ENCODE results near the gene ZSCAN23.

DNA sequence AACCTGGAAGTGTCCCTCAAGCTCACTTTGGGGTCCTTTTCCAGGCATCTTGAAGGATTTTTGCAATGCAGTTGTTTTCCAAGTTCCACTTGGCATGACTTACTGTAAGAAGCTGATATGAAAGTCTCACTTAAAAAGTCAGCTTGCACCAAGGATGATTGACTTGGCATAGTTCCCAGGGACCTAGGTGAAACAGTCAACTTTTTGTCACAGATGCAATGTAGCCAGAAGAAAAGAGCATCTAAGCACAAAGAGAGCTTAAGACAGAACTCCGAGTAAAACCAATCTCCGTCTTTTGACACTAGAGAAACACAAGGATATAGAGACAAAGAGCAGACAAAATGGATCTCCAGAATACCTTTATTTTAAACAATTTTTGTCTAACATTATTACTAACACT is 41.1 kb downstream of the ZSCAN23 start:
- TF ChIP-seq, protein P1, sequence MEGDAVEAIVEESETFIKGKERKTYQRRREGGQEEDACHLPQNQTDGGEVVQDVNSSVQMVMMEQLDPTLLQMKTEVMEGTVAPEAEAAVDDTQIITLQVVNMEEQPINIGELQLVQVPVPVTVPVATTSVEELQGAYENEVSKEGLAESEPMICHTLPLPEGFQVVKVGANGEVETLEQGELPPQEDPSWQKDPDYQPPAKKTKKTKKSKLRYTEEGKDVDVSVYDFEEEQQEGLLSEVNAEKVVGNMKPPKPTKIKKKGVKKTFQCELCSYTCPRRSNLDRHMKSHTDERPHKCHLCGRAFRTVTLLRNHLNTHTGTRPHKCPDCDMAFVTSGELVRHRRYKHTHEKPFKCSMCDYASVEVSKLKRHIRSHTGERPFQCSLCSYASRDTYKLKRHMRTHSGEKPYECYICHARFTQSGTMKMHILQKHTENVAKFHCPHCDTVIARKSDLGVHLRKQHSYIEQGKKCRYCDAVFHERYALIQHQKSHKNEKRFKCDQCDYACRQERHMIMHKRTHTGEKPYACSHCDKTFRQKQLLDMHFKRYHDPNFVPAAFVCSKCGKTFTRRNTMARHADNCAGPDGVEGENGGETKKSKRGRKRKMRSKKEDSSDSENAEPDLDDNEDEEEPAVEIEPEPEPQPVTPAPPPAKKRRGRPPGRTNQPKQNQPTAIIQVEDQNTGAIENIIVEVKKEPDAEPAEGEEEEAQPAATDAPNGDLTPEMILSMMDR (IDR thresholded peaks at IDR 0.05; ENCODE audit: low read depth, low read length, poor library complexity, severe bottlenecking): no peak
- TF ChIP-seq EZH2phosphoT487 (IDR thresholded peaks at IDR 0.05; ENCODE audit: borderline replicate concordance, low read length): no peak

All from DOHH2 (cell line).